Parathyroid adenoma (tissue), 2 donors: ENCODE results near the gene ZNF629.
A peak's percentile ranks its signal among the peaks of the same experiment; 100 is the strongest.

Experiments used
- H2AFZ ChIP-seq: fragments of 300-600 bp; sonication (generic); one replicate; pipeline ENCODE4 v1.7.0; 2017; ENCODE audit warnings: antibody characterized with exemption, mild to moderate bottlenecking
- H3K27ac ChIP-seq: fragments of 300-600 bp; sonication (generic); one replicate; pipeline ENCODE4 v1.7.0; 2017
- H3K27me3 ChIP-seq: fragments of 300-600 bp; sonication (generic); one replicate; pipeline ENCODE4 v1.7.0; 2017; ENCODE audit warnings: low read length; ENCODE audit not compliant: control insufficient read depth, insufficient read depth
- H3K36me3 ChIP-seq: fragments of 300-600 bp; sonication (generic); one replicate; pipeline ENCODE4 v1.7.0; 2017; ENCODE audit warnings: low read length; ENCODE audit not compliant: control insufficient read depth, insufficient read depth
- H3K4me1 ChIP-seq: fragments of 300-600 bp; sonication (generic); one replicate; pipeline ENCODE4 v1.7.0; 2017; ENCODE audit warnings: control low read depth
- H3K4me2 ChIP-seq: fragments of 300-600 bp; sonication (generic); one replicate; pipeline ENCODE4 v1.7.0; 2017; ENCODE audit warnings: low read length
- H3K4me3 ChIP-seq: fragments of 300-600 bp; sonication (generic); one replicate; pipeline ENCODE4 v1.7.0; 2017; ENCODE audit warnings: low read depth, low read length
- H3K79me2 ChIP-seq: fragments of 300-600 bp; sonication (generic); one replicate; pipeline ENCODE4 v1.7.0; 2017; ENCODE audit warnings: control low read depth
- H3K9ac ChIP-seq: fragments of 300-600 bp; sonication (generic); one replicate; pipeline ENCODE4 v1.7.0; 2017; ENCODE audit warnings: mild to moderate bottlenecking
- H3K9me3 ChIP-seq: fragments of 300-600 bp; sonication (generic); one replicate; pipeline ENCODE4 v1.7.0; 2017; ENCODE audit warnings: low read length; ENCODE audit not compliant: control insufficient read depth
- TF ChIP-seq, protein P1 (sequence below): fragments of 300-600 bp; sonication (generic); IDR thresholded peaks from one replicate; pipeline ENCODE4 v1.7.0; 2017; ENCODE audit warnings: antibody characterized with exemption, mild to moderate bottlenecking
- donor health status: primary hyperparathyroidism.

ZNF629 gene

DNA sequence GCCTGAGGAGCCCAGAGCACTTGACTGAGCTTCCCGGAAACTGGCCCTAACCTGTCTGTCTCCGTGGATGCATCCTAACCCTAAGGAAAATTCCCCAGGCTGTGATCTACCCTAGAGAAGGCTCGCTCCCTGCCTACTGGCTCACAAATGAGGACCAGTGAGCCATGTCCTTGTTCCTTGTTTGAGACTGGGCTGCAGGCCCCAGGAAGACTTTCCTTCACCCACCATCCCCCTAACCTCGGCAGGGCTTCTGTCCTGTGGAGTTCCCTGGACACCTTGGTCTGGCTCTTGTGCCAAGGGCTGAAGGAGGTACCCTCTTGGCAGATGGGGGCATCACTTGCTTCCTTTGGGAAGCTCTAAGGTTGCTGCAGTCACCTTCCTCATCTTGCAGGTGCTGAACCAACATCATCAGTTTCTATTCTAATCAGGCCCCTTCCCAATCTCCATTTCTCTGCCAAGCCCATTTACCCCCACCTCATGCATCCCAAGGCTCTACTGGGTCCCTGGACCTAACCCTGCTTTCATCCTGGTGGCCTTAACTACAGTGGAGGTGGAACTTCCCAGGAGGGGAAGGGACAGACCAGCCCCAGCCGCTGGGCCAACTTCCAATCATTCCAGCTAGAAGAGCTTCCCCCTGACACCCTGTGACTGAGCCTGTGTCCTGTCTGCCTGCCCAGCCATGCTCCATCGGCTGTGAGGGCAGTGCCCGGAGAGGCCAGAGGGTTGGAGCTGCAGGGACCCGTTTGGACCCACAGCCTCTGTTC is 12.5 kb downstream of the ZNF629 start:
- H3K9ac ChIP-seq = no peak overlapping the region
- H2AFZ ChIP-seq = peak overlapping the region; percentile 82
- no peaks in the 10 kb centered on the region for H3K79me2 ChIP-seq
- H3K4me1 ChIP-seq = peaks cover 31% of the 10 kb centered on the region
- H3K4me2 ChIP-seq = peak overlapping the region; percentile 88
- H3K27me3 ChIP-seq = no peaks in the 10 kb centered on the region
- peak overlapping the region; percentile 83 for H3K27ac ChIP-seq
- TF ChIP-seq, protein P1, sequence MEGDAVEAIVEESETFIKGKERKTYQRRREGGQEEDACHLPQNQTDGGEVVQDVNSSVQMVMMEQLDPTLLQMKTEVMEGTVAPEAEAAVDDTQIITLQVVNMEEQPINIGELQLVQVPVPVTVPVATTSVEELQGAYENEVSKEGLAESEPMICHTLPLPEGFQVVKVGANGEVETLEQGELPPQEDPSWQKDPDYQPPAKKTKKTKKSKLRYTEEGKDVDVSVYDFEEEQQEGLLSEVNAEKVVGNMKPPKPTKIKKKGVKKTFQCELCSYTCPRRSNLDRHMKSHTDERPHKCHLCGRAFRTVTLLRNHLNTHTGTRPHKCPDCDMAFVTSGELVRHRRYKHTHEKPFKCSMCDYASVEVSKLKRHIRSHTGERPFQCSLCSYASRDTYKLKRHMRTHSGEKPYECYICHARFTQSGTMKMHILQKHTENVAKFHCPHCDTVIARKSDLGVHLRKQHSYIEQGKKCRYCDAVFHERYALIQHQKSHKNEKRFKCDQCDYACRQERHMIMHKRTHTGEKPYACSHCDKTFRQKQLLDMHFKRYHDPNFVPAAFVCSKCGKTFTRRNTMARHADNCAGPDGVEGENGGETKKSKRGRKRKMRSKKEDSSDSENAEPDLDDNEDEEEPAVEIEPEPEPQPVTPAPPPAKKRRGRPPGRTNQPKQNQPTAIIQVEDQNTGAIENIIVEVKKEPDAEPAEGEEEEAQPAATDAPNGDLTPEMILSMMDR = no peak
- H3K4me3 ChIP-seq = peak overlapping the region; percentile 69
- no peaks in the 10 kb centered on the region for H3K9me3 ChIP-seq
- no peaks in the 10 kb centered on the region for H3K36me3 ChIP-seq

- peaks cover 28% of the 10 kb centered on the region for H3K4me1 ChIP-seq
- H3K27me3 ChIP-seq = no peaks in the 10 kb centered on the region
- no peak overlapping the region for H3K9ac ChIP-seq
- no peaks in the 10 kb centered on the region for H3K36me3 ChIP-seq
- peak overlapping the region; percentile 1 for H3K4me3 ChIP-seq
- TF ChIP-seq, protein P1 = no peak
- H2AFZ ChIP-seq = no peak overlapping the region
- no peak overlapping the region for H3K27ac ChIP-seq
- H3K9me3 ChIP-seq = no peaks in the 10 kb centered on the region
- H3K4me2 ChIP-seq = no peak overlapping the region
- H3K79me2 ChIP-seq = no peaks in the 10 kb centered on the region
Measured at GRCh38 chr16:30773826-30774225, 13.2 kb downstream of the ZNF629 start.

GRCh38 chr16:30771726-30772125 is 15.3 kb downstream of the ZNF629 start:
- Histone ChIP-seq H3K4me1 (peaks cover 8% of the 10 kb centered on the region), H3K79me2 (no peaks in the 10 kb centered on the region)
- TF ChIP-seq, protein P1 = no peak

GRCh38 chr16:30769379-30770089 is 17.5 kb downstream of the ZNF629 start:
- H3K4me3 ChIP-seq = no peak overlapping the region
- no peak overlapping the region for H3K4me2 ChIP-seq
- no peaks in the 10 kb centered on the region for H3K9me3 ChIP-seq
- H3K27me3 ChIP-seq = no peaks in the 10 kb centered on the region
- H3K36me3 ChIP-seq = no peaks in the 10 kb centered on the region
- H3K9ac ChIP-seq = no peak overlapping the region
- no peaks in the 10 kb centered on the region for H3K79me2 ChIP-seq
- no peak overlapping the region for H3K27ac ChIP-seq
- no peak overlapping the region for H2AFZ ChIP-seq
- no peaks in the 10 kb centered on the region for H3K4me1 ChIP-seq
- TF ChIP-seq, protein P1 = no peak

More at GRCh38 chr16:30771726-30772125, 15.3 kb downstream of the ZNF629 start:
- Histone ChIP-seq H3K27ac (no peak overlapping the region), H3K4me2 (no peak overlapping the region), H3K27me3 (no peaks in the 10 kb centered on the region), H3K9ac (no peak overlapping the region), H2AFZ (no peak overlapping the region), H3K9me3 (no peaks in the 10 kb centered on the region), H3K36me3 (no peaks in the 10 kb centered on the region), H3K4me3 (no peak overlapping the region)
